ENCODE results near the gene OR8S1.
"Not testable (repeated sequence)": the region's sequence is repeated elsewhere in the genome, so short reads cannot be mapped to it uniquely, and the experiment has no call there.

OR8S1 gene, protein sequence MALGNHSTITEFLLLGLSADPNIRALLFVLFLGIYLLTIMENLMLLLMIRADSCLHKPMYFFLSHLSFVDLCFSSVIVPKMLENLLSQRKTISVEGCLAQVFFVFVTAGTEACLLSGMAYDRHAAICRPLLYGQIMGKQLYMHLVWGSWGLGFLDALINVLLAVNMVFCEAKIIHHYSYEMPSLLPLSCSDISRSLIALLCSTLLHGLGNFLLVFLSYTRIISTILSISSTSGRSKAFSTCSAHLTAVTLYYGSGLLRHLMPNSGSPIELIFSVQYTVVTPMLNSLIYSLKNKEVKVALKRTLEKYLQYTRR

DNA sequence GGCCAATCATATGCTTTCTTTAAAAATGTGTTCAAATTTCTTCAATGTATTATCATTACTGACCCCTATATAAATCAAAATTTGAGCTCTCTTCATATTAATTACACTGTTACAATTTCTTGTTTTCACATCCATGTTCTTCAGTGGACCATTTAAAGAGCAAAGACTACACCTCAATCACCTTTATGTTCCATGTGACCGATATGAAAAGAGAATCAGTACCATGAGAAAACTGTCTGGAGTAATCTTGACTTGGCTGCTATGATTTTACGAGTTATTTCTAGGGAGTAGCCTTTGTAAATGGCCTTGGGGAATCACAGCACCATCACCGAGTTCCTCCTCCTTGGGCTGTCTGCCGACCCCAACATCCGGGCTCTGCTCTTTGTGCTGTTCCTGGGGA is at the start of gene OR8S1:
Gene OR8S1 (plus strand): TSS at position 301 of the 400 bp plus-strand sequence. CDS start 0 bp downstream, at position 301.
- no peak for DNase-seq

DNA sequence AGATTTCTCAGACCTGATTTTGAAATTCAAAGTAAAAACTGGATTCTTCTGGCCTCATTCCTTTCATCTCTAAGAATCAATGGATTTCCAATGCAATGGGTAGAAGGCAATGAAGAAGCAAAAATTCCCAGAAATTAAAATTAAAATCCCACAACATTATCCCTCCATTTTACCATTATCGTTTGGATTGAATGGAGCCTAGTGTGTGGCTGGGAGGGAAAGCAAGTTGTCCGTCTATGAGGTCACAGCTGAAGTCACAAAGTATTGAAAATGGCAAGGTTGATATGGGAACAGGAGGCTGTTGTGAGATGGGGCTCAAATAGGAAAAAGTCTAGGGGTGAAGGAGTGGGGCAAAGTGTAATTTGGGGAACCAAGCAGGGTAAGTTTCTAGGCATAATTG is 43.2 kb upstream of the OR8S1 start, which contains the start of gene C12orf54:
Gene C12orf54 (plus strand): TSS at position 301 of the 400 bp plus-strand sequence. CDS start 799 bp downstream, outside the sequence.
- DNase-seq, result no peak

DNA sequence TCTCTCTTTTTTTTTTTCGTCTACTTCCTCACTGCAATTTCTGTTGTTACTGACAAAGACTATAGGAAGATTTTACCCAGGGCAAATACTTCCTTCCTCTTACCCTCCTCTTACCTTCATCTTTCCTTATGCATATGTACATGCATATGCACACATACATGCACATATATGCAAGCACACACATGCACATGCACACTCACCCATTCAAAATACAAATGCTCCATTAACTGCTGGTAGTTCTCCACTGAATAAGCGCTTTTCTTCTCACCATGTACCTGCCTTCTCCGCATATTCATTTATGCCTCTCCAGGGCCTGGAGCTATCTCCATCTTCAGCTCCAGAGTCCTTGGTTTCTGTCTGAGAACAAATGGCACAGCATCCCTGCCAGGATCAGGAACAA is 42.5 kb upstream of the OR8S1 start:
- no peak for DNase-seq

DNA sequence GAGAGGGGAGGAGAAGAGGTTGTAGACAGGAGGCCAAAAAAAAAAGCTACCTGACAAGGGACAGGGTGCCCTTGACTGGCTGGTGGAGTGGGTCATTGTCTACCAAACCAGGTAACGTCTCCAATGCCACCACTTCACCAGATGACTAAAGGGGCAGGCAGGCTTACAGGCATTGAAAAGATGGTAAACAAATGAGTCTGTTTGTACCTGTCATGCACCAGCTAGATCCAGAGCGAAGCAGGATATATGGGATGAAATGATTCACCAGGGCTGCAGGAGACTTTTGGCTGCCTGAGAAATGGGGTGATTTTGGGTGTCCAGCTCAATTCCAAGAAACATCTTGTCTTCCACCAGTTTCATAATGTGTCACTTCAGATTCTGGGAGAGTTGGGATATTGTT is 39.2 kb upstream of the OR8S1 start:
- no peak for DNase-seq

DNA sequence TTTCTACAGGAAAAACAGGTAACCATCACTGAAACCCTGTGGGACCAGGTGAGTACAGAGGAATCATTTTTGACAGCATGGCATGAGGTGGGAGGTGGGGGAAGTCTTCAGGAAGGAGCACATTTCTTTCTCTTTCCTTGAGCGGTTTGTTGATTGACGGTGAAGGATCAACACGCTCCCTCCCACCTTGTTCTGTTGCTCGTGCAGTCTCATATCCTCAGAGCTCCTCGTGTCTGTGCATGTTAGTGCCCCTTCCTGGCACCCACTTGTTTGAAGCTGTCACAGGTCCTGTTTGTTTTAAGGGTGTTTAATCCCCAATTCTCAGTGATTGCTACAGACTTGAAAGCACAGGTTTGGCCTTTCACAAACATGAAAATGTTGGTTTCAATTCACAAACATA is 38.8 kb upstream of the OR8S1 start:
- no peak for DNase-seq

DNA sequence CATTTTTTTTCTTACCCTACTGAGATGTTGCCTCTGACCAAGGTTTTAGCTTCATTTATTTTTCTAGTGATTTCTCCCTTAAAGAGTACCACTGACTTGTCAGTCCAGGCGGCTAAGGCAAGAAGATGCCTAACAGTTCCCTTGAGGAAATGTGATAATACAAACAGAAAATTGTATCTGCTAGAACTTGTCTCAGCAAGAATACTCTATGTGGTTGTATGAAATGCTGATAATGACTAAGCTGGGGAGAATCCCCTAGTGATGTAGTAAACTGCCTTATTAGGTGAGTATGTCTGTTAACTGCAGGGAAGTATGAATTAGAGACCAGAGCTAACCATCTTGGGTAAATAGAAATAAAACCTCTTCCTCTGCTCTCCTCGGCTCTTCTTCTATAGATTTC is 36.4 kb upstream of the OR8S1 start:
- no peak for DNase-seq

DNA sequence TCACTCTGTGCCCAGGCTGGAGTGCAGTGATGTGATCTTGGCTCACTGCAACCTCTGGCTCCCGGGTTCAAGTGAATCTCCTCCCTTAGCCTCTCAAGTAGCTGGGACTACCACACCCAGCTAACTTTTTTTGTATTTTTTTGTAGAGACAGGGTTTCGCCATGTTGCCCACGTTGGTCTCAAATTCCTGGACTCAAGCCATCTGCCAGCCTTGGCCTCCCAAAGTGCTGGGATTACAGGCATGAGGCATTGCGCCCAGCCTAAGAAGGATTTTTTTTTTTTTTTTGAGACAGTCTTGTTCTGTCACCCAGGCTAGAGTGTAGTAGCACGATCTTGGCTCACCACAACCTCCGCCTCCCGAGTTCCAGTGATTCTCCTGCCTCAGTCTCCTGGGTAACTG is 36.0 kb upstream of the OR8S1 start:
- DNase-seq, result not testable (repeated sequence)

DNA sequence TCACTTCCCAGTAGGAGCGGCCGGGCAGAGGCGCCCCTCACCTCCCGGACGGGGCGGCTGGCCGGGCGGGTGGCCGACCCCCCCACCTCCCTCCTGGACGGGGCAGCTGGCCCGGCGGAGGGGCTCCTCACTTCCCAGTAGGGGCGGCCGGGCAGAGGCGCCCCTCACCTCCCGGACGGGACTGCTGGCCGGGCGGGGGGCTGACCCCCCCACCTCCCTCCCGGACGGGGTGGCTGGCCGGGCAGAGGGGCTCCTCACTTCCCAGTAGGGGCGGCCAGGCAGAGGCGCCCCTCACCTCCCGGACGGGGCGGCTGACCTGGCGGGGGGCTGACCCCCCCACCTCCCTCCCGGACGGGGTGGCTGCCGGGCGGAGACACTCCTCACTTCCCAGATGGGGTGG is 25.2 kb upstream of the OR8S1 start:
- not testable (repeated sequence) for DNase-seq

DNA sequence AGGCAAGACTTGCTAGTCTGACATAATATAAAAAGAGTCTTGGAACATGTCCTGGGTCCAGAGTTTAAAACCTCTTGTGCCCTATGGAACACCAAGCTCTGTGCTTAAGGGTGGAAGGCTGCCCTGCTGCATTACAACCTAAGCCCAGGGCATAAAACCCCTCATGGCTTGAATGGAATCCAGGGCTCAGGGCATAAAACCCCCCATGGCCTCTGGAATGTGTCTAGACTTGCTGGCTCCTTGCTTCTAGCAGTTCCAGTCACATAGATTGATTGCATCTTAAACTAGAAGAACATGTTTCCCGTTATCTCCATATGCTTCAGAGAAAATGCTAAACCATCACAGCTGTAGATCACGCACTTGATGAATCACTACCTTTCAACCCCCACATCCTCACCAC is 18.6 kb upstream of the OR8S1 start:
- DNase-seq, result not testable (repeated sequence)

DNA sequence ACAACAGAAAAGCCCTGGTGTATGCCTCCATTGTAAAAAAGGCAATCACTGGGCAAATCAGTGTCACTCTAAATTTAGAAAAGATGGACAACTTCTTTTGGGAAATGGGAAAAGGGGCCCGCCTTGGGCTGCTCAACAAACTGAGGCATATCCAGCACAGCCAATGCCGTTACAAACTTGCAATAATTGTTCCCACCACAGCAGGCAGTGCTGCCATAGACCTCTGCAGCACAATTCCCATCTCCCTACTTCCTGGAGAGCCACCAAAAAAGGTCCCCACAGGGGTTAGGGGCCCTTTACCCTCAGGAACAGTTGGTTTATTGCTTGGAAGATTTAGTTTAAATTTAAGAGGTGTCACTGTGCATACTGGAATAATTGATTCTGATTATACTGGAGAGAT is 16.4 kb upstream of the OR8S1 start:
- DNase-seq, result no peak

DNA sequence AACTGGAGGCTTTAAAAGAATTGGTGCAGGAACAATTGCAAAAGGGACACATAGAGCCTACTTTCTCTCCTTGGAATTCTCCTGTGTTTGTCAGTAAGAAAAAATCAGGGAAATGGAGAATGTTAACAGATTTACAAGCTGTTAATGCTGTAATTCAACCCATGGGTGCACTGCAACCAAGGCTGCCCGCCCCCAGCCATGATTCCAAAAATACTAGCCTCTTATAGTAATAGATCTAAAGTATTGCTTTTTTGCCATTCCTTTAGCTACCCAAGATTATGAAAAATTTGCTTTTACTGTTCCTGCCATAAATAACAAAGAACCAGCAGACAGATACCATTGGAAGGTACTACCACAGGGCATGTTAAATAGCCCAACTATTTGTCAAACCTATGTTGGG is 15.3 kb upstream of the OR8S1 start:
- DNase-seq, result no peak

DNA sequence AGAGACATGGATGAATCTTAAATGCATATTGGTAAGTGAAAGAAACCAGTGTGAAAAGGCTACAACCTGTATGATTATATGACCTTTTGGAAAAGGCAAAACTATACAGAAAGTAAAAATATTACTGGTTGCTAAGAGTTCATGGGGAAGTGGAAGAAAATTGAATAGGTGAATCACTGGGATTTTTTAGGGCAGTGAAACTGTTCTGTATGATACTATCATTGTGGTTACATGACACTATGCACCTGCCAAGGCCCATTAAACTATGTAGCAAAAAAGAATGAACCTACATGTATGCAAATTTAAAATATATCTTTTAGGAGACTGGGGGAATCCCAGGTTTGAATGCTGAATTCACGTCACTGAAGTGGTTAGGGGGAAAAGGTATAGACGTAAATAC is 12.6 kb upstream of the OR8S1 start:
- DNase-seq, result no peak

DNA sequence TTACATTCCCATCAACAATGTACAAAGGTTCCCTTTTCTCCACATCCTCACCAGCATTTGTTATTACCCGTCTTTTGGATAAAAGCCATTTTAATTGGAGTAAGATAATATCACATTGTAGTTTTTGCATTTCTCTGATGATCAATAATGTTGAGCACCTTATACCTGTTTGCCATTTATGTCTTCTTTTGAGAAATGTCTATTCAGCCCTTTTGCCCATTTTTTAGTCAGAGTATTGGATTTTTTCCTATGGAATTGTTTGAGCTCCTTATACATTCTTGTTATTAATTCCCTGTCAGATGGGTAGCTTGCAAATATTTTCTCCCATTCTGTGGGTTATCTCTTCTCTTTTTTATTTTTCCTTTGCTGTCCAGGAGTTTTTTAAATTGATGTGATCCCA is 10.7 kb upstream of the OR8S1 start:
- DNase-seq, result no peak

DNA sequence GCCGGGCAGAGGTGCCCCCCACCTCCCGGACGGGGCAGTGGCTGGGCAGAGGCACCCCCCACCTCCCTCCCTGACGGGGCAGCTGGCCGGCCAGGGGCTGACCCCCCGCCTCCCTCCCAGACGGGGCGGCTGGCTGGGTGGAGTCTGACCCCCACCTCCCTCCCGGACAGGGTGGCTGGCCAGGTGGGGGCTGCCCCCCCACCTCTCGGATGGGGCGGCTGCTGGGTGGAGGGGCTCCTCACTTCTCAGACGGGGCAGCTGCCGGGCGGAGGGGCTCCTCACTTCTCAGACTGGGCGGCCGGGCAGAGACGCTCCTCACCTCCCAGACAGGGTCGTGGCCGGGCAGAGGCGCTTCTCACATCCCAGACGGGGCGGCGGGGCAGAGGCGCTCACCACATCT is 5.1 kb upstream of the OR8S1 start:
- not testable (repeated sequence) for DNase-seq

DNA sequence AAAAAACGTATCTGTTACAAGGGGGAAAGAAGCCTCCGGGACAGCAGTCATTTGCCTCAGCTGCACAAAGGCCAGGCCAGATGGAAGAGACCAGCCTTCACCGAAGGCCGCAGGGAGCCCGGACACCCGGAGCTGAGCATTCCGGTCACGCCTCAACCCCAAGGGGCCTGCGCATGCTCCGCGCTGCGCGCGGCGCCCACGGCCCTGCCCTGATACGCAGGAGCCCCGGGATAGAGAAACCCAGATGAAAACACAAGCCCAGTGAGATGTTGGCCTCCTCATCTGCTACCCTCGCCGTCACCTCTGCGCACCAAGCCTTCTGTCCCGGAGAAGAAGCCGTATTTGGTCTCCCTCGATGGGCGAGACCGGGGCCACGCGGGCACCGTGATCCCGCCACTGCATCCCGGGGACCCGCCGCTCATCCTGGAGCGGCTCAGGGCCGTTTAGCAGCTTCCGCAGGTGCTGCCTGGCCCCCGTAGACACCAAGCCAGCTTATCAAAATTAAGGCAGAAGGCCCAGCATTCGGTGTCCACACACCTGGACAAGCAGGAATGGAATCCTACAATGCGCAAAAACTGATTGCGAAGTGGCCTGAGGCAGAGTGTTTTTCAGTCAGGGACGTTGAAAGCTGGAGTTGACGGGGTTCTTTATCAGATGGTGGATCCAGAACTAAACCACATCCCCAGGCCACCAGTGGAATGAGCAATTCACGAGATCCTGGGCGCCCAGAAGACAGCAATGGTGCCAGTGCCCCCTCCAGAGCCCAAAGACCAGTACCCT is 2.6 kb downstream of the OR8S1 start:
- DNase-seq, result no peak

DNA sequence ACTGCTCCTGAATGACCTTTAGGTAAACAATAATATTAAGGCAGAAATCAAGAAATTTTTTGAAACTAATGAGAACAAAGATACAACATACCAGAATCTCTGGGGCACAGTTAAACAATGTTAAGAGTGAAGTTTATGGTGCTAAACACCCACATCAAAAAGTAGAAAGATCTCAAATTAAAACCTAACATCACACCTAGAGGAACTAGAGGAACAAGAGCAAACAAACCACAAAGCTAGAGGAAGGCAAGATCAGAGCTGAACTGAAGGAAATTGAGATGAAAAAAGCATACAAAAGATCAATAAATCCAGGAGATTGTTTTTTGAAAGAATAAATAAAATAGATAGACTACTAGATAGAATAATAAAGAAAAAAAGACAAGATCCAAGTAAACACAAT is 7.2 kb downstream of the OR8S1 start:
- DNase-seq, result no peak

DNA sequence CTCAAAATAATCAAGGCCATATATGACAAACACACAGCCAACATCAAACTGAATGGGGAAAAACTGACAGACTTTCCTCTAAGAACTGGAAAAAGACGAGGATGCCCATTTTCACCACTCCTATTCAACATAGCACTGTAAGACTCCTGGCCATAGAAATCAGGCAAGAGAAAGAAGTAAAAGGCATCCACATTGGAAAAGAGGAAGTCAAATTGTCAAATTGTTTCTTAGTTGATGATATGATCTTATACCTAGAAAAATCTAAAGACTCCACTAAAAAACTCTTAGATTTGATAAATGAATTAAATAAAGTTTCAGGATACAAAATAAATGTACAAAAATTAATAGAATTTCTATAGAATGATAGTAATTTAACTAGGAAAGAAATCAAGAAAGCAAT is 11.2 kb downstream of the OR8S1 start:
- no peak for DNase-seq

DNA sequence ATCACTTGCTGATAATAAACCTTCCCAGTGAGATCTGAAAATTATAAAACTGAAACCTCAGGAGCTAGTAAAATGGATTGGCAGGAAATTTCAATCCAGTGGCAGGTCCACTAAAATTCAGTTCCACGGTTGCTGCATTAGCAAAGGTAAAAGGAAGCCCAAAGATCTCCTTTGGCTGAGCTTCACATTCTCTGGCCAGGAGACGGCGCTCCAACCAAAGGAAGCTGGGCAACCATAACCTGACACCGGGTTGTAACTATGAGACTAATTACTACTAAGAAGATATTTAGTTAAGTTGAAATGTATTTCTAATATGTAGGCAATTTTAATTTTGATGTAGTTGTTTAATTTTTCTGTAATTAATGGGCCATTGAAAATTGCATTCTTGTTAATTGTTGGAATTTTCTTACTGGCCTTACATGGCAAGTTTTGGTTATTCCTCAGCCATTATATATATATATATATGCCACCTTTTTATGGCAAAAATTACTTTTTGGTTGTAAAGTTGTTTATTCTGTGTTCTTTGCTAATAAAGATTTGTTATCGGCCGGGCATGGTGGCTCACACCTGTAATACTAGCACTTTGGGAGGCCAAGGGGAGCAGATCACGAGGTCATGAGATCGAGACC is 17.0 kb downstream of the OR8S1 start:
- peak; percentile 34 for DNase-seq

DNA sequence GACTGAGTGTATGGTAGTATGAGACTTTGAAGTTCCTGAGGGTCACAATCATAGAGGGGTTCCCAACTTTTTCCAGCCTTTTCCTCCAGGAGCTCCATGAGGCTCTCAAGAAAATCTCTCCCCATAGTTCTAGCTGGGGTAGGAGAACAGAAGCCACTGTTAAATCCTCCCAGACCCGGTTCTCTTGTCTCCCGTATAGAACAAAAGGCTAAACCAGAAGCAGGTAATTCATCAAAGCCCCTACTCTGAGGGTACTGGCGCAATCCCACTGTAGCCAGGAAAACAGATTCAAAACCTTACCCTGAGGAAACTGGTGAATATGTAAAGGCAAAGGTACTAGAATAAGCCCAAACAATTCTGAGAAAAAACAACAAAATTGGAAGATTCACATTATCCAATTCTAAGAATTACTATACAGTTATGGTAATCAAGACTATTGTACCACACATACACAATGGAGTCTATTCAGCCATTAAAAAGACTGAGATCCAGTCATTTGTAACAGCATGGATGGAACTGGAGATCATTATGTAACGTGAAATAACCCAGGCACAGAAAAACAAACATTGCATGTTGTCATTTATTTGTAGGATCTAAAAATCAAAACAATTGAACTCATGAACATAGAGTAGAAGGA is 20.5 kb downstream of the OR8S1 start:
- no peak for DNase-seq

DNA sequence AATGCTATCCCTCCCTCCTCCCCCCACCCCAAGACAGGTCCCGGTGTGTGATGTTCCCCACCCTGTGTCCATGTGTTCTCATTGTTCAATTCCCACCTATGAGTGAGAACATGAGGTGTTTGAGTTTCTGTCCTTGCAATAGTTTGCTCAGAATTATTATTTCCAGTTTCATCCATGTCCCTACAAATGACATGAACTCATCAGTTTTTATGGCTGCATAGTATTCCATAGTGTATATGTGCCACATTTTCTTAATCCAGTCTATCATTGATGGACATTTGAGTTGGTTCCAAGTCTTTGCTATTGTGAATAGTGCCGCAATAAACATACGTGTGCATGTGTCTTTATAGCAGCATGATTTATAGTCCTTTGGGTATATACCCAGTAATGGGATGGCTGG is 21.6 kb downstream of the OR8S1 start:
- DNase-seq, result not testable (repeated sequence)

DNA sequence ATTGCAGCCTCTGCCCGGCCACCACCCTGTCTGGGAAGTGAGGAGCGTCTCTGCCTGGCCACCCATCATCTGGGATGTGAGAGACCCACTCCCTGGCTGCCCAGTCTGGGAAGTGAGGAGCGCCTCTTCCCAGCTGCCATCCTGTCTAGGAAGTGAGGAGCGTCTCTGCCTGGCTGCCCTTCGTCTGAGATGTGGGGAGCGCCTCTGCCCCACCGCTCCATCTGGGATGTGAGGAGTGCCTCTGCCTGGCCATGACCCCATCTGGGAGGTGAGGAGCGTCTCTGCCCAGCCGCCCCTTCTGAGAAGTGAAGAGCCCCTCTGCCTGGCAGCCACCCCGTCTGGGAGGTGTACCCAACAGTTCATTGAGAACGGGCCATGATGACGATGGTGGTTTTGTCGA is 26.2 kb downstream of the OR8S1 start:
- DNase-seq, result not testable (repeated sequence)

DNA sequence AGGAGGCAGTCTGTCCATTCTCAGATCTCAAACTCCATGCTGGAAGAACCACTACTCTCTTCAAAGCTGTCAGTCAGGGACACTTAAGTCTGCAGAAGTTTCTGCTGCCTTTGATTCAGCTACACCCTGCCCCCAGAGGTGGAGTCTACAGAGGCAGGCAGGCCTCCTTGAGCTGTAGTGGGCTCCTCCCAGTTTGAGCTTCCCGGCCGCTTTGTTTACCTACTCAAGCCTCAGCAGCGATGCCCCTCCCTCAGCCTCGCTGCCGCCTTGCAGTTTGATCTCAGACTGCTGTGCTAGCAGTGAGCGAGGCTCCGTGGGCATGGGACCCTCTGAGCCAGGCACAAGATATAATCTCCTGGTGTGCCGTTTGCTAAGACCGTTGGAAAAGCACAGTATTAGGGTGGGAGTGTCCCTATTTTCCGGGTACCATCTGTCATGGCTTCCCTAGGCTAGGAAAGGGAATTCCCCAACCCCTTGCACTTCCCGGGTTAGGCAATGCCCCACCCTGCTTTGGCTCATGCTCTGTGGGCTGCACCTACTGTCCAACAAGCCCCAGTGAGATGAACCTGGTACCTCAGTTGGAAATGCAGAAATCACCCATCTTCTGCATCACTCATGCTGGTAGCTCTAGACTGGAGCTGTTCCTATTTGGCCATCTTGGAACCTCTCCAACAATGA is 28.4 kb downstream of the OR8S1 start:
- not testable (repeated sequence) for DNase-seq

DNA sequence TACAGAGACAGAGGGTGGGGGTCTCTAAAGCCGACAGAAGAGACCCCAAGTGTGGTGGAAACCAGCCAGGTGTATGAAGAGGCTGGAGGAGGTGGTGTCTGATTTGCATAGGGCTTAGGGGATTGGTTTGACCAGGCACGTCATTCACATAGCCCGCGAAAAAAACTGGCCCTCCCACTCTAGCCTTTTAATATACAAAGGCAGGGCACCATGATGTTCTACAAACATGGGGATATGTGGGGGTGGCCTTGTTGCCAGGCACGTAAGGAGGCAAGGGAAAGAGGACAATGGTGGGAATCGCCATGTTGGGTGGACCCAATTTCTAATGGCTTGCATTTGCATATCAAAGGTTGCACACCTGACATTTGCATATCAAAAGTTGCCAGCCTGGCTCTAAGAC is 31.2 kb downstream of the OR8S1 start:
- DNase-seq, result no peak
